Lower leg skin (tissue), 4 donors: Measurements from ENCODE around the gene DPP10. TPM values are rescaled to one million over a fixed set of nuclear protein-coding genes. Genes with fewer than 3 reads are reported as not detected.

Experiments used
- DNase-seq, 2 donors: peaks; one replicate each; pipeline ENCODE4 v3.0.0-alpha.2; 2019; ENCODE audit warnings: low spot score in 2 of 2
- H3K4me3 ChIP-seq: fragments of 200-600 bp; sonication (generic); 2 replicates; pipeline ENCODE4 v1.5.1; 2017; ENCODE audit warnings: mild to moderate bottlenecking, low read depth; ENCODE audit not compliant: poor library complexity, severe bottlenecking
- CTCF ChIP-seq, 3 donors: fragments of 450-650 bp; IDR thresholded peaks; one replicate each; pipeline ENCODE4 v1.5.1; 2016; ENCODE audit warnings: antibody characterized with exemption in 3 of 3, mild to moderate bottlenecking in 3 of 3, moderate library complexity in 2 of 3
- POLR2A ChIP-seq, 2 donors: fragments of 450-650 bp; IDR thresholded peaks; one replicate each; pipeline ENCODE4 v1.6.1; 2016 to 2017; ENCODE audit warnings: antibody characterized with exemption in 2 of 2, mild to moderate bottlenecking in 1 of 2, moderate library complexity in 1 of 2
- WGBS, 2 donors: methylation state at CpG; one replicate each; pipeline ENCODE4 v1.1.5; 2018; 5-methylcytosine and 5-hydroxymethylcytosine counted together
- intact Hi-C: fragments of 100-400 bp; cut with DNase I; formaldehyde crosslinking; loops from one replicate; pipeline ENCODE4 v1.15.0; 2023; ENCODE audit warnings: low total_unique reads
- total RNA-seq, 4 donors: library from RNA; depleted of rRNA; stranded (reverse); fragments of >200 nt; gene quantifications; one replicate each; pipeline ENCODE4 v1.1.0, GENCODE V29; 2016

The DPP10 gene
- total RNA-seq, 4 donors from 2014 or later: 1.1 TPM; not detected in 3

GRCh38 chr2:114569166-114569565 is 126.7 kb downstream of the DPP10 start:
- 54 to 58% methylated on average over 3 of the region's 3 CpGs for WGBS, 2 donors
- intact Hi-C loops: no loop called here
- H3K4me3 ChIP-seq: no peak overlapping the region
- no peak for DNase-seq
- no peak for TF ChIP-seq CTCF (IDR thresholded peaks at IDR 0.05)
- no peak for TF ChIP-seq POLR2A (IDR thresholded peaks at IDR 0.05)

GRCh38 chr2:114577657-114578056 is 135.2 kb downstream of the DPP10 start:
- 70 to 72% methylated on average over 2 of the region's 2 CpGs for WGBS, 2 donors
- no peak overlapping the region for H3K4me3 ChIP-seq
- intact Hi-C loops: no loop called here
- no peak for DNase-seq
- no peak for TF ChIP-seq CTCF (IDR thresholded peaks at IDR 0.05)

- WGBS, 2 donors: 27 to 29% methylated on average over 3 of the region's 3 CpGs
- TF ChIP-seq POLR2A (IDR thresholded peaks at IDR 0.05): no peak
- no peak for TF ChIP-seq CTCF (IDR thresholded peaks at IDR 0.05)
- intact Hi-C loops: no loop called here
- no peak overlapping the region for H3K4me3 ChIP-seq
- DNase-seq: no peak
Observed at GRCh38 chr2:114579542-114579941, 137.1 kb downstream of the DPP10 start.

- no peak for DNase-seq
- TF ChIP-seq POLR2A (IDR thresholded peaks at IDR 0.05): no peak
- no peak for TF ChIP-seq CTCF (IDR thresholded peaks at IDR 0.05)
- 45 to 48% methylated on average over 6 of the region's 6 CpGs for WGBS, 2 donors
- intact Hi-C loops: no loop called here
- no peak overlapping the region for H3K4me3 ChIP-seq
Observed at GRCh38 chr2:114580691-114581090, 138.2 kb downstream of the DPP10 start.

- H3K4me3 ChIP-seq: no peak overlapping the region
- intact Hi-C loops: no loop called here
- DNase-seq: no peak
- TF ChIP-seq CTCF (IDR thresholded peaks at IDR 0.05) (no peak), POLR2A (IDR thresholded peaks at IDR 0.05) (no peak)
- 46 to 60% methylated on average over 1 of the region's 1 CpG for WGBS, 2 donors
Observed at GRCh38 chr2:114598329-114598728, 155.9 kb downstream of the DPP10 start.

- no peak for TF ChIP-seq CTCF (IDR thresholded peaks at IDR 0.05)
- no peak for TF ChIP-seq POLR2A (IDR thresholded peaks at IDR 0.05)
- no peak for DNase-seq
- 65 to 75% methylated on average over 4 of the region's 4 CpGs for WGBS, 2 donors
- intact Hi-C loops: no loop called here
- no peak overlapping the region for H3K4me3 ChIP-seq
Observed at GRCh38 chr2:114609203-114609602, 166.8 kb downstream of the DPP10 start.
